GM12878 (cell line): ENCODE data around the gene LMBR1.

Source experiments
- CBFB ChIP-seq: IDR thresholded peaks from 2 replicates; pipeline ENCODE4 v1.6.1; 2016; ENCODE audit warnings: antibody characterized with exemption, low read depth
- CREM ChIP-seq: IDR thresholded peaks from 2 replicates; pipeline ENCODE4 v1.6.1; 2014; ENCODE audit warnings: antibody characterized with exemption, low read depth
- EZH2 ChIP-seq: IDR thresholded peaks from 2 replicates; pipeline ENCODE4 v1.6.1; 2012; ENCODE audit warnings: low read depth, mild to moderate bottlenecking, control low read depth, inconsistent platforms, low read length, borderline replicate concordance; ENCODE audit not compliant: control insufficient read depth
- KDM1A ChIP-seq: fragments of 200-600 bp; sonication (generic); IDR thresholded peaks from 2 replicates; pipeline ENCODE4 v1.6.1; 2016; ENCODE audit warnings: borderline replicate concordance
- PAX5 ChIP-seq: IDR thresholded peaks from 2 replicates; pipeline ENCODE4 v1.6.1; 2011; ENCODE audit warnings: low read depth, low read length, borderline replicate concordance
- POLR2A ChIP-seq: IDR thresholded peaks from 2 replicates; pipeline ENCODE4 v1.6.1; 2011; ENCODE audit warnings: low read depth, mild to moderate bottlenecking, low read length
- RAD21 ChIP-seq: IDR thresholded peaks from 2 replicates; pipeline ENCODE4 v1.6.1; 2011; ENCODE audit warnings: mild to moderate bottlenecking, low read depth, low read length, moderate library complexity; ENCODE audit not compliant: insufficient read depth
- SIN3A ChIP-seq: IDR thresholded peaks from 2 replicates; pipeline ENCODE4 v1.6.1; 2012; ENCODE audit warnings: low read depth, low read length, improper control_type of control experiment
- TF ChIP-seq, protein P1 (sequence below), 3 experiments: IDR thresholded peaks in 2 of 3; conservative IDR thresholded peaks in 1 of 3; 2 replicates each; pipeline ENCODE4 v1.5.1; 2011; ENCODE audit warnings: low read depth in 3 of 3, low read length in 3 of 3, mild to moderate bottlenecking in 3 of 3, control low read depth in 2 of 3, moderate library complexity in 2 of 3, inconsistent platforms in 1 of 3, mixed read lengths in 1 of 3; ENCODE audit not compliant: control insufficient read depth in 2 of 3, insufficient read depth in 1 of 3; ENCODE audit errors: extremely low read depth in 1 of 3
- TF ChIP-seq, protein P2 (sequence below): IDR thresholded peaks from 2 replicates; pipeline ENCODE4 v1.6.1; 2011; ENCODE audit warnings: borderline replicate concordance, low read depth, mild to moderate bottlenecking, moderate library complexity, low read length; ENCODE audit not compliant: insufficient read depth, poor library complexity, severe bottlenecking
- TF ChIP-seq, protein P3 (sequence below): fragments of 450-650 bp; formaldehyde crosslinking; IDR thresholded peaks from 2 replicates; pipeline ENCODE4 v1.4.0; 2022; ENCODE audit warnings: mild to moderate bottlenecking, moderate library complexity
- TF ChIP-seq, protein P4 (sequence below): IDR thresholded peaks from 2 replicates; pipeline ENCODE4 v1.6.1; 2011; ENCODE audit warnings: low read depth, low read length, improper control_type of control experiment, borderline replicate concordance

DNA sequence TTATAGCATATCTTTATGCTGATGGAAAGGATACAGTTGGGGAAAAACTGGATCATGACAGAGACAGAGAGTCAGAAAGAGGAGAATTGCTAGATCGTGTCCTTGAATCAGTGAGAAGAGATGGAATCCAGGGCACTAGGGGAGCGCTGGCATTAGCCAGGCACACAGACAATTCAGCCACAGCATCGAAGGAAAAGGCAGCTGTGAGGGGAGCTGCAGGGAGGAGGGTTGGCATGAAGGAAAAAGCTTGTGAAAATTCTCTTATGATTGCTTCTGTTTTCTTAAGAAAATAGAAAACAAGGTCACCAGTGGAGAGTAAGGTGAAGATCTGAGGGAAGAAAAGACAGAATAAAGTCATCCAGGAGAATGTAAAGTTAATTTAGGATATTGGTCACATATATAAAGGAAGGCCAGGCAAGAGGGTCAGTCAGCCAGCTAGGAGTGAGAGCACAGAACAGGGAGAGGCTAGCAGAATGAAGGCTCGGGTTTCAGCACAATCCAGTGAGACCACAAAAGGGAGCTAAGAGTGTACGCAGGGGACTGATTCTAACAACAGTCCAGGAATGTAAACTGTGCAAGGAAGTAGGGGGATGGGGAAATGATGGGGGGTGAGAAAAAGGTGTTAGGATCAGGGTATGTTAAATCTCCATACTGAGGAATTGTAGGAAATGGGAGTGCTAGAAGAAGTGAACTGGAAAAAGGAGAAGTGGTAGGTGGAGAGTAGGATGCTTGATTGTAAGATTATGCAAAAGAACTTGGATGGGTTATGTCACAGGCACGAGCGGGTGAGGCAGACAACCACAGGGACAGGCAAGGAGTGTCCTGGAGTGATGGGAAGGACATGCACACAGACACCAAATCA lies 140.4 kb downstream of the LMBR1 start:
- TF ChIP-seq KDM1A = no peak
- TF ChIP-seq, protein P1, sequence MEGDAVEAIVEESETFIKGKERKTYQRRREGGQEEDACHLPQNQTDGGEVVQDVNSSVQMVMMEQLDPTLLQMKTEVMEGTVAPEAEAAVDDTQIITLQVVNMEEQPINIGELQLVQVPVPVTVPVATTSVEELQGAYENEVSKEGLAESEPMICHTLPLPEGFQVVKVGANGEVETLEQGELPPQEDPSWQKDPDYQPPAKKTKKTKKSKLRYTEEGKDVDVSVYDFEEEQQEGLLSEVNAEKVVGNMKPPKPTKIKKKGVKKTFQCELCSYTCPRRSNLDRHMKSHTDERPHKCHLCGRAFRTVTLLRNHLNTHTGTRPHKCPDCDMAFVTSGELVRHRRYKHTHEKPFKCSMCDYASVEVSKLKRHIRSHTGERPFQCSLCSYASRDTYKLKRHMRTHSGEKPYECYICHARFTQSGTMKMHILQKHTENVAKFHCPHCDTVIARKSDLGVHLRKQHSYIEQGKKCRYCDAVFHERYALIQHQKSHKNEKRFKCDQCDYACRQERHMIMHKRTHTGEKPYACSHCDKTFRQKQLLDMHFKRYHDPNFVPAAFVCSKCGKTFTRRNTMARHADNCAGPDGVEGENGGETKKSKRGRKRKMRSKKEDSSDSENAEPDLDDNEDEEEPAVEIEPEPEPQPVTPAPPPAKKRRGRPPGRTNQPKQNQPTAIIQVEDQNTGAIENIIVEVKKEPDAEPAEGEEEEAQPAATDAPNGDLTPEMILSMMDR (IDR thresholded peaks at IDR 0.05 in 2 of 3, conservative IDR thresholded peaks at IDR 0.05 in 1 of 3; ENCODE audit: control insufficient read depth in 2 of 3, extremely low read depth in 1 of 3, insufficient read depth in 1 of 3, low read depth in 3 of 3, low read length in 3 of 3) = no peak
- no peak for TF ChIP-seq POLR2A
- TF ChIP-seq, protein P2, sequence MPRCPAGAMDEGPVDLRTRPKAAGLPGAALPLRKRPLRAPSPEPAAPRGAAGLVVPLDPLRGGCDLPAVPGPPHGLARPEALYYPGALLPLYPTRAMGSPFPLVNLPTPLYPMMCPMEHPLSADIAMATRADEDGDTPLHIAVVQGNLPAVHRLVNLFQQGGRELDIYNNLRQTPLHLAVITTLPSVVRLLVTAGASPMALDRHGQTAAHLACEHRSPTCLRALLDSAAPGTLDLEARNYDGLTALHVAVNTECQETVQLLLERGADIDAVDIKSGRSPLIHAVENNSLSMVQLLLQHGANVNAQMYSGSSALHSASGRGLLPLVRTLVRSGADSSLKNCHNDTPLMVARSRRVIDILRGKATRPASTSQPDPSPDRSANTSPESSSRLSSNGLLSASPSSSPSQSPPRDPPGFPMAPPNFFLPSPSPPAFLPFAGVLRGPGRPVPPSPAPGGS = no peak
- TF ChIP-seq SIN3A = no peak
- TF ChIP-seq RAD21 = no peak
- TF ChIP-seq CREM = no peak
- TF ChIP-seq, protein P3, sequence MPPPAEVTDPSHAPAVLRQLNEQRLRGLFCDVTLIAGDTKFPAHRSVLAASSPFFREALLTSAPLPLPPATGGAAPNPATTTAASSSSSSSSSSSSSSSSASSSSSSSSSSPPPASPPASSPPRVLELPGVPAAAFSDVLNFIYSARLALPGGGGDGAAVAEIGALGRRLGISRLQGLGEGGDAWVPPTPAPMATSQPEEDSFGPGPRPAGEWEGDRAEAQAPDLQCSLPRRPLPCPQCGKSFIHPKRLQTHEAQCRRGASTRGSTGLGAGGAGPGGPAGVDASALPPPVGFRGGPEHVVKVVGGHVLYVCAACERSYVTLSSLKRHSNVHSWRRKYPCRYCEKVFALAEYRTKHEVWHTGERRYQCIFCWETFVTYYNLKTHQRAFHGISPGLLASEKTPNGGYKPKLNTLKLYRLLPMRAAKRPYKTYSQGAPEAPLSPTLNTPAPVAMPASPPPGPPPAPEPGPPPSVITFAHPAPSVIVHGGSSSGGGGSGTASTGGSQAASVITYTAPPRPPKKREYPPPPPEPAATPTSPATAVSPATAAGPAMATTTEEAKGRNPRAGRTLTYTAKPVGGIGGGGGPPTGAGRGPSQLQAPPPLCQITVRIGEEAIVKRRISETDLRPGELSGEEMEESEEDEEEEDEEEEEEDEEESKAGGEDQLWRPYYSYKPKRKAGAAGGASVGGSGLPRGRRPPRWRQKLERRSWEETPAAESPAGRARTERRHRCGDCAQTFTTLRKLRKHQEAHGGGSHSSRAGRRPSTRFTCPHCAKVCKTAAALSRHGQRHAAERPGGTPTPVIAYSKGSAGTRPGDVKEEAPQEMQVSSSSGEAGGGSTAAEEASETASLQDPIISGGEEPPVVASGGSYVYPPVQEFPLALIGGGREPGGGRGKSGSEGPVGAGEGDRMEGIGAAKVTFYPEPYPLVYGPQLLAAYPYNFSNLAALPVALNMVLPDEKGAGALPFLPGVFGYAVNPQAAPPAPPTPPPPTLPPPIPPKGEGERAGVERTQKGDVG = no peak
- no peak for TF ChIP-seq EZH2
- TF ChIP-seq CBFB = no peak
- TF ChIP-seq PAX5 = no peak
- TF ChIP-seq, protein P4, sequence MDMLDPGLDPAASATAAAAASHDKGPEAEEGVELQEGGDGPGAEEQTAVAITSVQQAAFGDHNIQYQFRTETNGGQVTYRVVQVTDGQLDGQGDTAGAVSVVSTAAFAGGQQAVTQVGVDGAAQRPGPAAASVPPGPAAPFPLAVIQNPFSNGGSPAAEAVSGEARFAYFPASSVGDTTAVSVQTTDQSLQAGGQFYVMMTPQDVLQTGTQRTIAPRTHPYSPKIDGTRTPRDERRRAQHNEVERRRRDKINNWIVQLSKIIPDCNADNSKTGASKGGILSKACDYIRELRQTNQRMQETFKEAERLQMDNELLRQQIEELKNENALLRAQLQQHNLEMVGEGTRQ = no peak
